BE2C (cell line): ENCODE measurements around the gene ACSS1.

ENCODE experiments used
- DNase-seq: peaks from one replicate; pipeline ENCODE4 v3.0.0-alpha.2; 2020
- H3K27me3 ChIP-seq: fragments of 250-450 bp; sonication (Bioruptor Pico); 2 replicates; pipeline ENCODE4 v1.5.1; 2020; ENCODE audit warnings: mild to moderate bottlenecking
- H3K36me3 ChIP-seq: fragments of 250-450 bp; sonication (Bioruptor Pico); 2 replicates; pipeline ENCODE4 v1.5.1; 2020; ENCODE audit warnings: mild to moderate bottlenecking
- H3K4me1 ChIP-seq: fragments of 250-450 bp; sonication (Bioruptor Pico); 2 replicates; pipeline ENCODE4 v1.5.1; 2020
- H3K4me3 ChIP-seq: 2 replicates; pipeline ENCODE4 v1.5.1; 2011; ENCODE audit warnings: low read depth, low read length
- H3K9me3 ChIP-seq: fragments of 250-450 bp; sonication (Bioruptor Pico); 2 replicates; pipeline ENCODE4 v1.5.1; 2020
- TF ChIP-seq, protein P1 (sequence below): IDR thresholded peaks from 2 replicates; pipeline ENCODE4 v1.5.1; 2012; ENCODE audit warnings: mild to moderate bottlenecking, low read depth, low read length

Gene ACSS1

GRCh38 chr20:24989162-24989561 is 68.8 kb downstream of the ACSS1 start:
- Histone ChIP-seq H3K36me3 (no peaks in the 10 kb centered on the region), H3K4me1 (no peaks in the 10 kb centered on the region; the same call in 1 of the 2 replicates), H3K9me3 (no peaks in the 10 kb centered on the region), H3K27me3 (no peaks in the 10 kb centered on the region), H3K4me3 (no peak overlapping the region)
- TF ChIP-seq, protein P1, sequence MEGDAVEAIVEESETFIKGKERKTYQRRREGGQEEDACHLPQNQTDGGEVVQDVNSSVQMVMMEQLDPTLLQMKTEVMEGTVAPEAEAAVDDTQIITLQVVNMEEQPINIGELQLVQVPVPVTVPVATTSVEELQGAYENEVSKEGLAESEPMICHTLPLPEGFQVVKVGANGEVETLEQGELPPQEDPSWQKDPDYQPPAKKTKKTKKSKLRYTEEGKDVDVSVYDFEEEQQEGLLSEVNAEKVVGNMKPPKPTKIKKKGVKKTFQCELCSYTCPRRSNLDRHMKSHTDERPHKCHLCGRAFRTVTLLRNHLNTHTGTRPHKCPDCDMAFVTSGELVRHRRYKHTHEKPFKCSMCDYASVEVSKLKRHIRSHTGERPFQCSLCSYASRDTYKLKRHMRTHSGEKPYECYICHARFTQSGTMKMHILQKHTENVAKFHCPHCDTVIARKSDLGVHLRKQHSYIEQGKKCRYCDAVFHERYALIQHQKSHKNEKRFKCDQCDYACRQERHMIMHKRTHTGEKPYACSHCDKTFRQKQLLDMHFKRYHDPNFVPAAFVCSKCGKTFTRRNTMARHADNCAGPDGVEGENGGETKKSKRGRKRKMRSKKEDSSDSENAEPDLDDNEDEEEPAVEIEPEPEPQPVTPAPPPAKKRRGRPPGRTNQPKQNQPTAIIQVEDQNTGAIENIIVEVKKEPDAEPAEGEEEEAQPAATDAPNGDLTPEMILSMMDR, result no peak
- DNase-seq, result no peak

DNA sequence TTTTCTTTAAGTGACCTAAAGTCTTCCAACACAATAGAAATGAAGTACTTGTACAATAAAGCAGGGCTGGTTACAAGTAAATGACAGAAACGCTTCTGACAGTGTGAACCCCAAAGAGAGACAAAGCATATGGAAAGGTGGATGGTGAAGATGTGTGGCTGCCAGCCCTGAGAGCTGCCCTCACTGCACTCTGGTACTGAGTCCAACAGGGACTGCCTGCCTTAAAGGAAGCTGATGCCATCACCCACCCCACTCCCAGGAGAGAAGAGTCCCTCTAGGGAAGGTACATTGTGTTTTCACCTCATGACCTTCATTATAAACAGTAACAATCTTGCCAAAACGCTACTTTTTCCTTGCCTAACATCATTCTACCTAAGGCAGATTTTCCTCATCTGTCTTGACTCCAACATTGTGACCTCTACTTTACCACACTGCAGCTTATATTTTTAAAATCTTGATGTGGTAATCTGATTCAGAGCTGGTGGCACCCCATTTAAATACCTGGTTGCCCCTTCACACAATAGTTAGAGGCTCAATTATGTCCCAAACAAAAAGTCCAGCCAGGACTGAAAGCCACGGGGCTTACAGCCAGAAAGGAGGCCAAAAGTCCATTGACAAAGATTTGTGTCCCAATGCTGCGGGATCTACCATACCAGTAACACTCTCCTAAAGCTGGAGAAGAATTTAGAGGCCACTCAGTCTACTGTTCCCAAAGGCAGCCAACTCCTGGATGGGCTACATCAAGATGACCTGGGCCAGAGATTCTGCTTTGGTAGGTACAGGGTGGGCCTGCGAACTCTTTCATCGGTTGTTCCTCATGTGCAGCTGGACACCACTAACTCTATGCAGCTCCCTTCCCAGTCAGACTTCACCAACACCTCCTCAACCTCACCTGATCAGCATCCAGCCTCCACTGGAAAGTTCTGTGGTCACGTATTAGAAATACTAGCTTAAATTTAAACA is 69.8 kb downstream of the ACSS1 start:
- TF ChIP-seq, protein P1, result no peak
- DNase-seq, result no peak
- Histone ChIP-seq H3K36me3 (no peaks in the 10 kb centered on the region), H3K4me1 (no peaks in the 10 kb centered on the region), H3K4me3 (no peak overlapping the region), H3K27me3 (no peaks in the 10 kb centered on the region), H3K9me3 (no peaks in the 10 kb centered on the region)

DNA sequence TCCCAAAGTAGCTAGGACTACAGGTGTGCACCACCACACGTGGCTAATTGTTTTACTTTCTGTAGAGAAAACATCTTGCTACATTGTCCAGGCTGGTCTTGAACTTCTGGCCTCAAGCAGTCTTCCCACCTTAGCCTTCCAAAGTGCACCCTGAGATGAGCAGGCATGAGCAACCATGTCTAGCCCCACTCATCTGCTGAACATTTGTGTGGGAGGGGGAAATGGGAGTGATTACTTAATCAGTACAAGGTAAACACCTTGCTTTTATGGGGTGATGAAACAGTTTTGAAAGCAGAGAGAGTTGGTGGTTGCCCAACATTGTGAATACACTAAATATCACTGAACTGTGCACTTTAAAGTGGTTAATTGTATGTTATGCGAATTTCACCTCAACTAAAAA is 70.7 kb downstream of the ACSS1 start:
- TF ChIP-seq, protein P1, result no peak
- Histone ChIP-seq H3K4me1 (no peaks in the 10 kb centered on the region), H3K9me3 (no peaks in the 10 kb centered on the region), H3K36me3 (no peaks in the 10 kb centered on the region), H3K27me3 (no peaks in the 10 kb centered on the region), H3K4me3 (no peak overlapping the region)
- DNase-seq, result no peak

DNA sequence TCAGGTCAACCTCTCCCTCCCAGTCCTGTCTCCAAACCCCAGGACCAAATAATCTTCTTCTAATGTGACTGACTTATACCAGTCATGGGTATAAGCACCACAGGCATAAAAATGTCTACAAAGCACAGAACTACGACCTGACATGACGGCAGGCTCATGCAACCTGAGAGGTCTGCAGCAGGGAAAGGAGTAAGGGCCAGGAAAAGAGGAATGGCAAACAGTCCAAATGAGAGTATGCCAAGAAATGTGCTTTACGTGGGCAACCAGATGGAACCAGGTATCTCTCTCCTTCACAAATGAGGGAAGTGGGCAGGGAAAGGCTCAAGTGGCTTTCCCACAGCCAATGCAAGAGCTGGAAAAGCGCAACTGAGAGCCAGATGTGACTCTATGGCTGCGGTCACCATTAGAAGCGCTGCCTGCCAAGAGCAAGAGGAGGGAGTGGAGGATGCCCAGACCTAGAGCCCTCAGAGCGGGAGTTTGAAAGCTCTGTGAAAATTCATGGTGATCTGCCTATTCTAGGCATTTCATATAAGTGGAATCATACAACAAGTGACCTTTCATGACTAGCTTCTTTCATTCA is 71.4 kb downstream of the ACSS1 start:
- no peak for DNase-seq
- TF ChIP-seq, protein P1, result no peak
- H3K27me3 ChIP-seq, result no peaks in the 10 kb centered on the region
- H3K4me3 ChIP-seq, result no peak overlapping the region
- no peaks in the 10 kb centered on the region for H3K9me3 ChIP-seq
- no peaks in the 10 kb centered on the region for H3K4me1 ChIP-seq
- H3K36me3 ChIP-seq, result no peaks in the 10 kb centered on the region

GRCh38 chr20:24985802-24986201 is 72.1 kb downstream of the ACSS1 start:
- Histone ChIP-seq H3K9me3 (no peaks in the 10 kb centered on the region), H3K27me3 (no peaks in the 10 kb centered on the region), H3K36me3 (peaks cover 3% of the 10 kb centered on the region; the same call in 1 of the 2 replicates), H3K4me3 (no peak overlapping the region), H3K4me1 (no peaks in the 10 kb centered on the region)
- no peak for DNase-seq
- TF ChIP-seq, protein P1, result no peak

GRCh38 chr20:24984961-24985640 is 72.8 kb downstream of the ACSS1 start:
- Histone ChIP-seq H3K4me1 (no peaks in the 10 kb centered on the region), H3K9me3 (no peaks in the 10 kb centered on the region), H3K4me3 (no peak overlapping the region), H3K36me3 (peaks cover 5% of the 10 kb centered on the region), H3K27me3 (no peaks in the 10 kb centered on the region)
- TF ChIP-seq, protein P1, result no peak
- no peak for DNase-seq
